Skin epidermis (tissue), 12 donors: ENCODE results near the gene ZBTB2.
"Not testable (repeated sequence)": the region's sequence is repeated elsewhere in the genome, so short reads cannot be mapped to it uniquely, and the experiment has no call there.

Experiments
- H3K27ac ChIP-seq, 21 experiments: fragments of 200-600 bp; sonication (generic) in 11 of 21; one replicate each; pipeline ENCODE4 v1.5.0; 2020; ENCODE audit warnings: mild to moderate bottlenecking in 3 of 21, inconsistent platforms in 2 of 21, moderate library complexity in 2 of 21
- H3K4me3 ChIP-seq, 7 experiments: fragments of 200-600 bp; sonication (generic) in 2 of 7; one replicate each; pipeline ENCODE4 v1.5.0; 2020; ENCODE audit warnings: inconsistent platforms in 2 of 7, mild to moderate bottlenecking in 2 of 7, moderate library complexity in 1 of 7

Gene ZBTB2

DNA sequence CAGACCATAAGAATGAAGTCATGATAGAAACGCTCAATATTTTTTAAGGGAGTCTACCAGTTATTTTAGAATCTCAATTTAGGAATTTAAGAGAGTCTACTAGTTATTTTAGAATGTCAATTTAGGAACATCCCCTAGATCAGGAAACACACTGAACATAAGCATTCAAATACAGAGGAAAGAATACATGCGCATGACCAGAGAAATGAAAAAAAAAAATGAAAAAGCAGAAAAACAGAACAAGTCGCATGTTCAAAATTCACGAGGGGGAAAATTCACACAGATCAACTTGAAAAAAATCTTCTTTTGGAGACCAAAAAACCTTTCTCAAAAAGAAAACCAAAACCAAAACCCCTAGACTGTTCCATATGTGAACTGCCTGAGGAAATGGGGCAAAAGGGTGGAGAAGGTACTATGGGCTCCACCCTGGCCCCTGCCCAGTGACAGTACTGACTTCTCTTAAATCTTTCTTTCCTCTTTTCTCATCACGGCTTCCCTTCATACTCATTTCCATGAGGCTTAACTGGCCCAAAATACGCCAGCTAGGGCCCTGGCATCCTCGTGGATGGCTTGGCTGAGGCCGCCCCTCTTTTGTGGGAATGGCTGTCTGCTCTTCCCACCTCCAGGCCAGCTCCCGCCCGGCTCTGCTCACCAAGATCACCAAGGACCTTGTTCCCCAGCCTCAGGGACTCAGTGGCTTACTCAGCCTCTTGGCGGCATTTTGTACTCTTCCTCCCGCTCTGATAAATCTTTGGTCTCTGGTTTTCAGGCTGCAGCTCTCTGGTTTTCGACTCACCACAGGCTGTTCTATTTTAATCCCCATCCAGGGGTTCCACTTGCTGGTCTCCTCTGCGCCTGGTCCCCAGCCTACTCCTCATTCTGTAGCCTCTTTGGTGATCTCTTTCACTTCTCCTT lies 11.2 kb downstream of the ZBTB2 start:
- H3K27ac ChIP-seq = peak overlapping the region in 20 of 21 experiments; percentile 45 to 94 (median 76)
- peak overlapping the region in 5 of 7 experiments; percentile 1 to 13 (median 9) for H3K4me3 ChIP-seq

GRCh38 chr6:151377095-151377494 lies 14.3 kb downstream of the ZBTB2 start:
- Histone ChIP-seq H3K27ac (no peak overlapping the region), H3K4me3 (no peak overlapping the region)

- Histone ChIP-seq H3K27ac (no peak overlapping the region), H3K4me3 (no peak overlapping the region)
These were observed 14.9 kb downstream of the ZBTB2 start for GRCh38 chr6:151376440-151376839.

- Histone ChIP-seq H3K27ac (no peak overlapping the region), H3K4me3 (no peak overlapping the region)
These were observed 15.5 kb downstream of the ZBTB2 start for GRCh38 chr6:151375833-151376232.

GRCh38 chr6:151374036-151374683 lies 17.2 kb downstream of the ZBTB2 start:
- Histone ChIP-seq H3K27ac (peak overlapping the region in 12 of 21 experiments; percentile 5 to 73 (median 40)), H3K4me3 (peak overlapping the region in 1 of 7 experiments; percentile 0)

GRCh38 chr6:151372164-151372563 lies 19.2 kb downstream of the ZBTB2 start:
- peak overlapping the region in 3 of 21 experiments; percentile 24 to 60 (median 44) for H3K27ac ChIP-seq

GRCh38 chr6:151370509-151371078 lies 20.8 kb downstream of the ZBTB2 start:
- H3K27ac ChIP-seq = no peak overlapping the region
- no peak overlapping the region for H3K4me3 ChIP-seq

More at GRCh38 chr6:151372164-151372563, 19.2 kb downstream of the ZBTB2 start:
- no peak overlapping the region for H3K4me3 ChIP-seq

DNA sequence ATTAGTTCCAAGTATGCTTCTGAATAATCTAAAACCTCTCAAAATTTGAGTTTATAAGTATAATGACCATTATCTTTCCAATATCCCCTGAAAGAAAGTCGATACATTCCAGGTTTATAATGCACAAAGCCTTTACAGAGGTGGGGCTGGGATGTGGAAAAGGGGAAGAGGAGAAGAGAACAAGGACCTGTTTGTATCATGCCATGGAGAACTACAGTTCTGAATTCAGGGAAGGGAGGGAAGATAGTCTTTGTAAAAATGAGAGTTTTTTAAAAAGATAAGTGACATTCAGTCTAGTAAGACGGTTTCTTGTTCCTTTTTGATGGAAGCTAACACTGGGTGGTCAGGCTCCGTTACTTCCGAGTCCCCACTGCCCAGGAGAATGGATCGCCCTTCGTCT lies 26.1 kb downstream of the ZBTB2 start:
- H3K4me3 ChIP-seq = no peak overlapping the region
- H3K27ac ChIP-seq = no peak overlapping the region

- Histone ChIP-seq H3K27ac (no peak overlapping the region), H3K4me3 (no peak overlapping the region)
These were observed 31.9 kb downstream of the ZBTB2 start for GRCh38 chr6:151359486-151359885.

DNA sequence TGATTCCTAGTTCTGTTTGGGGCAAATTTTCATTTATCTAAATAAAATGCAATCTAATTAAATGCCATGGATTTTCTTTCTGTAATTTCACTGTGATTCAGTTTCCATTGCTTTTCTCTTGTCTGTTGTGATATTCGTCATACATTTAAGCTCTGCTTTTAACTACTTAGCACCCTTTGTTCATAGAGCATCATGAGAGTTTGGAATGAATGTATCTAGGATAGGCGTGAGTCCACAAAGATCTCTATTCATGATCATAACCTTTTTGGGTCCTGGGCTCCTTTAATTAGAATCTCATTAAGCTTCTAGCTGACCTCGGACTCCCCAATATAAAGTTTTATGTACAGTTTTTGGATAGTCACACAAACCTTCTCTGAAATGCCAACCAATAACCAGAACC lies 32.9 kb downstream of the ZBTB2 start:
- Histone ChIP-seq H3K27ac (no peak overlapping the region), H3K4me3 (no peak overlapping the region)

DNA sequence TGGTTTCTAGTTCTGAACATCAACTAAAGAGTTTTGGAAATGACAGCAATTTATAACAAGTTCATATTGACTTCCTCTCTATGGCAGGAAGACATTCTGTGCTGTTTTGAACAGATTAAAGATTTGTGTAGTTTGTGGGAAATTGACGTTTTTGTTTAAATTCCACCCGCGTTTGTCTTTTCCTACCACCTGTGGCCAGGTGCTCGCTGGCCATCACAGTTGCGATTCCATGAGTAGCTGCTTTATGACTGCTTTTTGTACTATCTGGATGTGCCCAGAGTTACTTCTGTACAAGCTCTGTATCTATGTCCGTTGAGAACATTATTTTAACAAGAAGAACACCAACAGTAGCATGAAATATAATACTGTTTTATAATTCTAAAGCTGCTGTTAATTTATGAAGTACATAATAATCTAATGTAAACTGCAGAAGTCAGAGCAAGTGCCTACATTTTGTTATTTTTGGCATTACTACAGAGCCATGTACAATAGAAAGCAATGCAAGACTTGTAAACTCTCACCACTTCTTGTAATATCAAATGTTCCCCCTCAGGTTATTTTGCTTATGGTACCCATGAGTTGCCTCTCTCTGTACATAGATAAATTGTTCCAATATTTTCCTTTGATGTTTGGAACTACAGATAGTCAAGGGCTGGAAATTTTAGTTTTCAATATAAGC lies 33.5 kb downstream of the ZBTB2 start:
- no peak overlapping the region for H3K27ac ChIP-seq
- no peak overlapping the region for H3K4me3 ChIP-seq

DNA sequence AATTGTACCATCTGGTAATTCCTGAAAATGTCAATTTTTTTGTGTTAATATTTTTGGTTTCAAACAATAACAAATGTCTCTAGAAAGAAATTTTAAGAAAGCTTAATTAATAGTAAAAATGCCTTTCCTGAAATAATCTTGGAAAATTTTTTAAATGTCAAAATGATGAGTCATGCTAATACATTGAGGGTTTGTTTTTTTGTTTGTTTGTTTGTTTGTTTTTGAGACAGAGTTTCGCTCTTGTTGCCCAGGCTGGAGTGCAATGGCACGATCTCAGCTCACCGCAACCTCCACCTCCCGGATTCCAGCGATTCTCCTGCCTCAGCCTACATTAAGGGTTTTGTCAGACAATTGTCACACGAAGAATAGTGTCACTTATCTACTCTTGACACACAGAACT lies 34.4 kb downstream of the ZBTB2 start:
- not testable (repeated sequence) for H3K27ac ChIP-seq, H3K4me3 ChIP-seq

DNA sequence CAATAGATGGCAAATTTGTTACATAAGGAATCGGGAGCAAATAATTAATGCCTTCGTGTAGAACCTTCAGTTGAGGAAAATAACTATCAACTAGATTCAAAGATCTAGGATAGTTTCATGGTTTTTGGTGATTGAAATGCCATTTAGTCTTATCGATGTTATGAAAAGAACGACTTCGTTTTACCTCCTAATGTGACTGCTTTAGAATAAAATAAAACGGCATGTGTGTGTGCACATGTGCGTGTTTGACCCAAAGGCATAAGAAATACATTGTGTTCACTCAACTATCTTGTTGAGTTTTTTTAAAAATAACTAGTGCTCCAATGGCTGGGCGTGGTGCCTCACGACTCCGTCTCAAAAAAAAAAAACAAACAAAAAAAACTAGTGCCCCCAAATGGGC lies 37.6 kb downstream of the ZBTB2 start:
- no peak overlapping the region for H3K27ac ChIP-seq
- no peak overlapping the region for H3K4me3 ChIP-seq

- Histone ChIP-seq H3K27ac (no peak overlapping the region), H3K4me3 (no peak overlapping the region)
These were observed 38.7 kb downstream of the ZBTB2 start for GRCh38 chr6:151352410-151353396.

DNA sequence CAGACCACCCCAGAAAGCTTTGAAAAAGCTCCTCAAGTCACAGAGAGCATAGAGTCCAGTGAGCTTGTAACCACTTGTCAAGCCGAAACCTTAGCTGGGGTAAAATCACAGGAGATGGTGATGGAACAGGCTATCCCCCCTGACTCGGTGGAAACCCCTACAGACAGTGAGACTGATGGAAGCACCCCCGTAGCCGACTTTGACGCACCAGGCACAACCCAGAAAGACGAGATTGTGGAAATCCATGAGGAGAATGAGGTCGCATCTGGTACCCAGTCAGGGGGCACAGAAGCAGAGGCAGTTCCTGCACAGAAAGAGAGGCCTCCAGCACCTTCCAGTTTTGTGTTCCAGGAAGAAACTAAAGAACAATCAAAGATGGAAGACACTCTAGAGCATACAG lies 39.6 kb downstream of the ZBTB2 start:
- H3K4me3 ChIP-seq = no peak overlapping the region
- H3K27ac ChIP-seq = no peak overlapping the region

DNA sequence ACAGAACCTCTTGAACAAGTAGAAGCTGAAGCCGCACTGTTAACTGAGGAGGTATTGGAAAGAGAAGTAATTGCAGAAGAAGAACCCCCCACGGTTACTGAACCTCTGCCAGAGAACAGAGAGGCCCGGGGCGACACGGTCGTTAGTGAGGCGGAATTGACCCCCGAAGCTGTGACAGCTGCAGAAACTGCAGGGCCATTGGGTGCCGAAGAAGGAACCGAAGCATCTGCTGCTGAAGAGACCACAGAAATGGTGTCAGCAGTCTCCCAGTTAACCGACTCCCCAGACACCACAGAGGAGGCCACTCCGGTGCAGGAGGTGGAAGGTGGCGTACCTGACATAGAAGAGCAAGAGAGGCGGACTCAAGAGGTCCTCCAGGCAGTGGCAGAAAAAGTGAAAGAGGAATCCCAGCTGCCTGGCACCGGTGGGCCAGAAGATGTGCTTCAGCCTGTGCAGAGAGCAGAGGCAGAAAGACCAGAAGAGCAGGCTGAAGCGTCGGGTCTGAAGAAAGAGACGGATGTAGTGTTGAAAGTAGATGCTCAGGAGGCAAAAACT lies 40.1 kb downstream of the ZBTB2 start:
- H3K4me3 ChIP-seq = no peak overlapping the region

GRCh38 chr6:151350442-151351145 lies 40.8 kb downstream of the ZBTB2 start:
- H3K4me3 ChIP-seq = no peak overlapping the region
- no peak overlapping the region for H3K27ac ChIP-seq

More for the DNA sequence above, 40.1 kb downstream of the ZBTB2 start:
- H3K27ac ChIP-seq = no peak overlapping the region

GRCh38 chr6:151349651-151350270 lies 41.6 kb downstream of the ZBTB2 start:
- H3K27ac ChIP-seq = no peak overlapping the region
- no peak overlapping the region for H3K4me3 ChIP-seq
